Measurements from ENCODE around the gene SNTG2.

GRCh38 chr2:1169291-1169949 lies 218.8 kb downstream of the SNTG2 start:
- TF ChIP-seq, protein P1, sequence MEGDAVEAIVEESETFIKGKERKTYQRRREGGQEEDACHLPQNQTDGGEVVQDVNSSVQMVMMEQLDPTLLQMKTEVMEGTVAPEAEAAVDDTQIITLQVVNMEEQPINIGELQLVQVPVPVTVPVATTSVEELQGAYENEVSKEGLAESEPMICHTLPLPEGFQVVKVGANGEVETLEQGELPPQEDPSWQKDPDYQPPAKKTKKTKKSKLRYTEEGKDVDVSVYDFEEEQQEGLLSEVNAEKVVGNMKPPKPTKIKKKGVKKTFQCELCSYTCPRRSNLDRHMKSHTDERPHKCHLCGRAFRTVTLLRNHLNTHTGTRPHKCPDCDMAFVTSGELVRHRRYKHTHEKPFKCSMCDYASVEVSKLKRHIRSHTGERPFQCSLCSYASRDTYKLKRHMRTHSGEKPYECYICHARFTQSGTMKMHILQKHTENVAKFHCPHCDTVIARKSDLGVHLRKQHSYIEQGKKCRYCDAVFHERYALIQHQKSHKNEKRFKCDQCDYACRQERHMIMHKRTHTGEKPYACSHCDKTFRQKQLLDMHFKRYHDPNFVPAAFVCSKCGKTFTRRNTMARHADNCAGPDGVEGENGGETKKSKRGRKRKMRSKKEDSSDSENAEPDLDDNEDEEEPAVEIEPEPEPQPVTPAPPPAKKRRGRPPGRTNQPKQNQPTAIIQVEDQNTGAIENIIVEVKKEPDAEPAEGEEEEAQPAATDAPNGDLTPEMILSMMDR (IDR thresholded peaks at IDR 0.05): no peak
- TF ChIP-seq POLR2A (IDR thresholded peaks at IDR 0.05) (no peak), POLR2AphosphoS5 (IDR thresholded peaks at IDR 0.05; ENCODE audit: insufficient read depth in 1 of 2, low read depth in 1 of 2) (no peak)
